Measurements from ENCODE around the gene TTL.

Gene TTL

DNA sequence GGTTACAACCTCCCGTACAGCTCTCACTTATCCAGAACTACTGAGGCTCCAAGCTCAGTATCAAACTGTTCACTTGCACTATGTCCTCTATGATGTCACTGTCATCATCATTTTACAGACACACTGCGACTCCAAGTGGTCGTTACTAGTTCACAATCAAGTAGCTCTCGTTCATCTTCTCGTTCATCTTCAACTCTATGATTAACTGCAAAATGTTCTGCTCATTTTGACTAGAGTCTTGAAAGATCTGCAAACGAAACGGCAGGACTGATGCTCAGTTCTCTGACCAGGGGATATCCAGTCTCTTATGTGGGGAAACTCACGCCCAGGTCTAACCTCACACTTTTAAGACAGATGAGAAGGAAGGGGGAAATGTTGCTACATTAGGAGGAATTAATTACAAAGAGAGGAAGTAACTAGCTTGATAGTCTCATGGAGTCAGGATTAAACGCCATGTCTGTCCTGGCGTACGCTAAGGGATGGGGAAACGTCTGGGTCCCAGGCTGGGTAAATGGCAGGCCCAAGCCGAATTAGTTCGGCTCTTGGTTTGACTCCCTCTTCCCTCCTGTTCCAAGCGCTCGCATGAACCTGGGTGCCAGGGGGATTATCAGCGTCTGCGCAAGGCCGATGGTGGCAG lies 101.7 kb downstream of the TTL start:
- no peak for DNase-seq (ENCODE audit: low read depth in 2 of 2)

- DNase-seq (ENCODE audit: low read depth in 2 of 2), result peak; percentile 77 to 81
Measured at GRCh38 chr2:112584134-112584890, 102.4 kb downstream of the TTL start, which contains the start of gene CHCHD5. Gene CHCHD5, plus strand, starts transcription at chr2:112584609. Its CDS starts 39 bp downstream, at chr2:112584648.

GRCh38 chr2:112584891-112585250 lies 102.9 kb downstream of the TTL start:
- DNase-seq (ENCODE audit: low read depth in 2 of 2), result no peak

DNA sequence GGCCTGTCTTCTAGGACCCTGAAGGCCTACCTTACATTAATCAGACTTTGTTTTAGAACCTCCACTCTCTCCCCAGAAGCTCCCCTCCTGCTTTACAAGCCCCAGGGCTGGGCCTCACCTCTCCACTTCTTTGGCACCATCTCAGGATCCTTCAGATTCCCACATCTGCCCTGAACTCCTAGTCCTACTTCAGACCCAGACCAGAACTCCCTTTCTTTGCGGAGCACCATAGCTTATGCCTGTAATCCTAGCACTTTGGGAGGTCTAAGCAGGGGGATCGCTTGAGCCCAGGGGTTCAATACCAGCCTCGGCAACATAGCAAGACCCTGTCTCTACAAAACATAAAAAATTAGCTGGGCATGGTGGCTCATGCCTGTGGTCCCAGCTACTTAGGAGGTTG lies 103.4 kb downstream of the TTL start:
- no peak for DNase-seq (ENCODE audit: low read depth in 2 of 2)

GRCh38 chr2:112585873-112586464 lies 104.0 kb downstream of the TTL start:
- DNase-seq (ENCODE audit: low read depth in 2 of 2), result no peak

GRCh38 chr2:112588611-112589045 lies 106.7 kb downstream of the TTL start:
- no peak for DNase-seq (ENCODE audit: low read depth in 2 of 2)

Data from stimulated activated CD4-positive, alpha-beta T cell treated with anti-CD3 and anti-CD28 coated beads, Interleukin-1b, Interleukin-23, amount 100 ng/mL, for 1 hour (primary cell).